Spleen (tissue), 11 donors: ENCODE results near the gene THBS2. TPM values are rescaled to one million over a fixed set of nuclear protein-coding genes. Genes with fewer than 3 reads are reported as not detected.

ENCODE experiments used
- DNase-seq: peaks from one replicate; pipeline ENCODE4 v3.0.0-alpha.2; 2020
- H3K27ac ChIP-seq, 8 donors: fragments of 200-600 bp; sonication (generic) in 7 of 8; 1 replicate in 4 of 8; 2 replicates in 4 of 8; pipeline versions ENCODE4 v1.5.0 to v1.8.0; 2016 to 2021; ENCODE audit warnings: inconsistent platforms in 4 of 8, mild to moderate bottlenecking in 4 of 8, moderate library complexity in 1 of 8
- H3K27me3 ChIP-seq, 7 donors: fragments of 200-600 bp; sonication (generic) in 6 of 7; replicated peaks in 1 of 7; 1 replicate in 4 of 7; 2 replicates in 3 of 7; pipeline versions ENCODE4 v1.5.0 to v1.8.0; 2016 to 2021; ENCODE audit warnings: inconsistent platforms in 3 of 7, mild to moderate bottlenecking in 1 of 7
- H3K36me3 ChIP-seq, 6 donors: fragments of 200-600 bp; sonication (generic) in 5 of 6; 1 replicate in 4 of 6; 2 replicates in 2 of 6; pipeline versions ENCODE4 v1.5.0 to v1.8.0; 2016 to 2021; ENCODE audit warnings: inconsistent platforms in 2 of 6
- H3K4me1 ChIP-seq, 6 donors: fragments of 200-600 bp; sonication (generic) in 5 of 6; 1 replicate in 3 of 6; 2 replicates in 3 of 6; pipeline versions ENCODE4 v1.5.0 to v1.8.0; 2016 to 2021; ENCODE audit warnings: inconsistent platforms in 3 of 6
- H3K4me3 ChIP-seq, 8 donors: fragments of 200-600 bp; sonication (generic) in 7 of 8; 1 replicate in 4 of 8; 2 replicates in 4 of 8; pipeline versions ENCODE4 v1.5.0 to v1.8.0; 2016 to 2021; ENCODE audit warnings: inconsistent platforms in 4 of 8, mild to moderate bottlenecking in 4 of 8, moderate library complexity in 2 of 8
- H3K9me3 ChIP-seq, 8 donors: fragments of 200-600 bp; sonication (generic) in 7 of 8; 1 replicate in 4 of 8; 2 replicates in 4 of 8; pipeline versions ENCODE4 v1.5.0 to v1.8.0; 2016 to 2021; ENCODE audit warnings: inconsistent platforms in 4 of 8
- POLR2A ChIP-seq, 3 donors: fragments of 450-650 bp; IDR thresholded peaks; one replicate each; pipeline ENCODE4 v1.5.1; 2017; ENCODE audit warnings: antibody characterized with exemption in 3 of 3, mild to moderate bottlenecking in 1 of 3
- POLR2AphosphoS5 ChIP-seq, 3 donors: sonication (generic); formaldehyde crosslinking; IDR thresholded peaks; one replicate each; pipeline ENCODE4 v1.5.1; 2017; ENCODE audit warnings: antibody characterized with exemption in 3 of 3
- WGBS, 5 donors: extraction: QIAGEN DNeasy Blood & Tissue Kit in 3 of 5; methylation state at CpG; one replicate each; pipeline versions ENCODE4 v1.1.5 to v1.1.7; 2013 to 2018; 5-methylcytosine and 5-hydroxymethylcytosine counted together
- intact Hi-C: fragments of 100-400 bp; cut with DNase I; formaldehyde crosslinking; loops from one replicate; pipeline ENCODE4 v1.15.0; 2023; ENCODE audit warnings: low total_unique reads
- polyA plus RNA-seq, 3 donors: library from polyadenylated mRNA; stranded (reverse); fragments of 200-250 nt; gene quantifications; one replicate each; pipeline ENCODE4 v1.2.1, GENCODE V29; 2013
- total RNA-seq, 7 donors: library from RNA; depleted of rRNA in 3 of 7; stranded (reverse); fragments of >200 nt in 3 of 7; fragmentation: NEBNext Ultra II Directional in 4 of 7; extraction: Animal tissue kit (Norgen Biotek cat#: 25700) in 4 of 7; gene quantifications; one replicate each; pipeline versions ENCODE4 v1.1.0 to v1.2.1, GENCODE V29; 2016 to 2021
- TF ChIP-seq, protein P1 (sequence below), 11 experiments: fragments of 200-600 bp in 7 of 11; fragments of 450-650 bp in 4 of 11; sonication (generic) in 4 of 11; IDR thresholded peaks in 8 of 11; conservative IDR thresholded peaks in 3 of 11; 1 replicate in 7 of 11; 2 replicates in 4 of 11; pipeline versions ENCODE4 v1.4.0 to v1.8.0; 2016 to 2021; ENCODE audit warnings: antibody characterized with exemption in 11 of 11, inconsistent platforms in 4 of 11, mild to moderate bottlenecking in 1 of 11
- donor health status: healthy with polysubstance abuse.
- donor health status: DM: no; HTN: no; CAD: no; lungs with moderate emphysema.
- donor health status: DM: no; HTN: no; CAD: no.
- donor health status: Bipolar disorder and iron deficiency.
- donor health status: healthy.
- donor health status: DM: no; HTN: no; CAD: no.
- donor health status: DM: yes; HTN: yes; CAD: no.

Gene THBS2
- total and polyA plus RNA-seq, 10 donors: 1.2 to 24.9 (median 5.7) TPM

DNA sequence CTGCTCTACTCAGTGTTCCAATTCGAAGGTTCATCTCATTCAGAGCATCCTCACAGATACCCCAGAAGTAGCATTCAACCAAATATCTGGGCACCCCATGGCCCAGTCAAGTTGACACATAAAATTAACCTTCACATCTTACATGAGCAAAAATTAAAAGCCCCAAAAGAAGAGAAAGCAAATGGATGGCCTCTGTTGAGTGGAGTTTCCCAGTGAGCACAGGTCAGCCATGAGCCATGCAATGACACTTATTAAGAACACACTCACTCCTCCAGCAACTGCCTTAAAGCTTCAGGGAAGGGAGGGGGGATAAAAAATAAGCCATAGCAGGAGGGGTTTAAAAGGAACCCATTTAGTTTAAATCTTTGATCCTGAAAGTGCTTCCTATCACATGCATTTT lies 14.6 kb upstream of the THBS2 start:
- intact Hi-C loops: no loop called here
- Histone ChIP-seq H3K9me3 (no peaks in the 10 kb centered on the region), H3K27me3 (peaks cover 0 to 6% (median 0%) of the 10 kb centered on the region in 7 donors), H3K36me3 (no peaks in the 10 kb centered on the region), H3K4me3 (no peak overlapping the region), H3K4me1 (no peaks in the 10 kb centered on the region), H3K27ac (no peak overlapping the region)
- WGBS, 5 donors: 50 to 82% (median 59%) methylated on average over 1 of the region's 1 CpG
- DNase-seq: no peak
- TF ChIP-seq POLR2A (IDR thresholded peaks at IDR 0.05): no peak
- TF ChIP-seq, protein P1, sequence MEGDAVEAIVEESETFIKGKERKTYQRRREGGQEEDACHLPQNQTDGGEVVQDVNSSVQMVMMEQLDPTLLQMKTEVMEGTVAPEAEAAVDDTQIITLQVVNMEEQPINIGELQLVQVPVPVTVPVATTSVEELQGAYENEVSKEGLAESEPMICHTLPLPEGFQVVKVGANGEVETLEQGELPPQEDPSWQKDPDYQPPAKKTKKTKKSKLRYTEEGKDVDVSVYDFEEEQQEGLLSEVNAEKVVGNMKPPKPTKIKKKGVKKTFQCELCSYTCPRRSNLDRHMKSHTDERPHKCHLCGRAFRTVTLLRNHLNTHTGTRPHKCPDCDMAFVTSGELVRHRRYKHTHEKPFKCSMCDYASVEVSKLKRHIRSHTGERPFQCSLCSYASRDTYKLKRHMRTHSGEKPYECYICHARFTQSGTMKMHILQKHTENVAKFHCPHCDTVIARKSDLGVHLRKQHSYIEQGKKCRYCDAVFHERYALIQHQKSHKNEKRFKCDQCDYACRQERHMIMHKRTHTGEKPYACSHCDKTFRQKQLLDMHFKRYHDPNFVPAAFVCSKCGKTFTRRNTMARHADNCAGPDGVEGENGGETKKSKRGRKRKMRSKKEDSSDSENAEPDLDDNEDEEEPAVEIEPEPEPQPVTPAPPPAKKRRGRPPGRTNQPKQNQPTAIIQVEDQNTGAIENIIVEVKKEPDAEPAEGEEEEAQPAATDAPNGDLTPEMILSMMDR (IDR thresholded peaks at IDR 0.05 in 8 of 11, conservative IDR thresholded peaks at IDR 0.05 in 3 of 11): no peak
- TF ChIP-seq POLR2AphosphoS5 (IDR thresholded peaks at IDR 0.05): no peak

DNA sequence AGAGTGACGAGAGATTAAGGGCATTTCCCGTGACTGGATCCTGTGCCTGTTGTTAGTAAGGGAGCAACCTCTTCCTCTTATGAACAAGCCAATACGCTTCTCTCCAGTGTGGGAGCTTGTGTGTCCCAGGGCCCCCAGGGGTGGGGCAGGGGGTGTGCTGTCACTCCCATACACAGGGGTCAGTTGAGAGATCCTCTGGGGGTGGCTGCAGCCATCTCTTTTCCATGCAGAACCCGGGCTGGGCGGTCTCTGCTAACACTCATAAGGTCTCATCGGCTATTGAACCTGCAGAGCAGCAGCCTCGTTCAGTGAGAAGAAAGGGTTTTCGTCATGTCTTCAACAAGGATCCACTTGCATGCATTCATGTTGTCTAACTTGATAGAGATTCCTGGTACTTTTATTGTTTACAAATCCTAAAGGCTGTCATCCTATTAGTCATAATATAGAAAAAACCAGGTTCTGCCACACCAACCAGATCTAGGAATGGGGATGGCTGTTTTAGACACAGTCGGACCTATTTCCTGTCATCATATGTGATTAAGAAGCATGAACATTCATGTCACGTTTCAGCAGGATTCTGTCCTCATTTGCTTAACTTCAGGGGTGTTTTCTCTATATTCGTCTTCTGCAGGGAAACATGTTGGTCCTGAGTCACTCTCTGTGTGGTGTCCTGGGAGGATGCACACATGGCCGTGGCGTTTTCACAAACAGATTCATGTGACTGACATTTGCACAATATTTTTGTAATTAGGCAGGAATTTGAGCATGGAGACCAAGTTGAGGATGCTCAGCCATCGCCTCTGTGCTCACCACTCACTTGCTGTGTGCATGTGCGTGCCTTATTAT lies 13.3 kb upstream of the THBS2 start:
- Histone ChIP-seq H3K4me3 (no peak overlapping the region), H3K27ac (no peak overlapping the region), H3K4me1 (no peaks in the 10 kb centered on the region), H3K9me3 (no peaks in the 10 kb centered on the region), H3K27me3 (peaks cover 0 to 8% (median 0%) of the 10 kb centered on the region in 7 donors), H3K36me3 (no peaks in the 10 kb centered on the region)
- intact Hi-C loops: no loop called here
- TF ChIP-seq, protein P1 (IDR thresholded peaks at IDR 0.05 in 8 of 11, conservative IDR thresholded peaks at IDR 0.05 in 3 of 11): no peak
- TF ChIP-seq POLR2AphosphoS5 (IDR thresholded peaks at IDR 0.05) (no peak), POLR2A (IDR thresholded peaks at IDR 0.05) (no peak)
- WGBS, 5 donors: 66 to 85% (median 82%) methylated on average over 15 of the region's 15 CpGs
- no peak for DNase-seq

DNA sequence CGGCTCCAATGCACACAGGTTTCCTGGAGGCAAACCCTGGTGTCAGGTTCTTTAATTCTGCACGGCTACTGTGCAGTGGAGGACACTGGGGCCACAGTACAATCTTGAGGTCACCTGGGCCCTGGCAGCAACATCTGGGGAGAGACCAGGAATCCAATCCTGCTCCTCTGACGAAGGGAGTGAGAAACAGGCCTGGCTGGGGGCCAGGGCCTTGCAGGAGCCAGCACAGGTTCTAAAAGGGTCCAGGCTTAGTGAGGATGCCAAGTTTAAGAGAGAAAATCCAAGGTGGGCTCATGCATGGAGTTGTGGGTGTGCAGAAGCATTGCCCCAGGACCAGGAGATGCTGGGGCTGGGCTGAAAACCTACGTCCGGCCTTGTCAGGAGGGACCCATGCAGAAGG lies 12.6 kb upstream of the THBS2 start:
- intact Hi-C loops: no loop called here

More for the DNA sequence above, 12.6 kb upstream of the THBS2 start:
- Histone ChIP-seq H3K4me1 (no peaks in the 10 kb centered on the region), H3K36me3 (no peaks in the 10 kb centered on the region), H3K27me3 (peaks cover 0 to 8% (median 0%) of the 10 kb centered on the region in 7 donors), H3K27ac (no peak overlapping the region), H3K4me3 (no peak overlapping the region), H3K9me3 (no peaks in the 10 kb centered on the region)
- 84 to 94% (median 89%) methylated on average over 4 to 5 of the region's 5 CpGs for WGBS, 5 donors
- DNase-seq: no peak
- TF ChIP-seq POLR2AphosphoS5 (IDR thresholded peaks at IDR 0.05) (no peak), POLR2A (IDR thresholded peaks at IDR 0.05) (no peak)
- TF ChIP-seq, protein P1 (IDR thresholded peaks at IDR 0.05 in 8 of 11, conservative IDR thresholded peaks at IDR 0.05 in 3 of 11): no peak
